Retinal pigment epithelial cell (primary cell): ENCODE results near the gene DBR1.
"Not testable (repeated sequence)": the region's sequence is repeated elsewhere in the genome, so short reads cannot be mapped to it uniquely, and the experiment has no call there.

ENCODE experiments used
- DNase-seq: peaks from one replicate; pipeline ENCODE4 v3.0.0-alpha.2; 2010; ENCODE audit warnings: low read depth
- H3K4me3 ChIP-seq: 2 replicates; pipeline ENCODE4 v1.5.1; 2011; ENCODE audit warnings: mild to moderate bottlenecking, low read length, control low read depth, moderate library complexity
- CTCF ChIP-seq: conservative IDR thresholded peaks from 2 replicates; pipeline ENCODE4 v1.5.1; 2011; ENCODE audit warnings: low read depth, low read length, control low read depth, inconsistent platforms

The DBR1 gene

DNA sequence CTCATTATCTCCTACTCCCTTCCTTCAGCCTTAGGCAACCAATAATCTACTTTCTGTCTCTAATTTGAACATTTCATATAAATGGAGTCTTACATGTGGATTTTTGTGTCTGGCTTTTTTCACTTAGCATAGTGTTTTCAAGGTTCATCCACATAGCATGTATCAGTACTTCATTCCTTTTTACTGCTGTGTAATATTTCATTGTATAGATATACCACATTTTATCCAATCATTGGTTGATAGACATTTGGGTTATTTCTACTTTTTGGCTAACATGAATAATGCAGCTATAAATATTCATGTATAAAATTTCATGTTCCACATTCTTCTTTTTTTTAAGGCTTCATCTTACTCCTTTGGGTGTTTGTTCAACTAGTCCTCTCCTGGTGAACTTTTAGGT lies 20.2 kb downstream of the DBR1 start:
- TF ChIP-seq CTCF, result no peak
- no peak for DNase-seq
- no peak overlapping the region for H3K4me3 ChIP-seq

DNA sequence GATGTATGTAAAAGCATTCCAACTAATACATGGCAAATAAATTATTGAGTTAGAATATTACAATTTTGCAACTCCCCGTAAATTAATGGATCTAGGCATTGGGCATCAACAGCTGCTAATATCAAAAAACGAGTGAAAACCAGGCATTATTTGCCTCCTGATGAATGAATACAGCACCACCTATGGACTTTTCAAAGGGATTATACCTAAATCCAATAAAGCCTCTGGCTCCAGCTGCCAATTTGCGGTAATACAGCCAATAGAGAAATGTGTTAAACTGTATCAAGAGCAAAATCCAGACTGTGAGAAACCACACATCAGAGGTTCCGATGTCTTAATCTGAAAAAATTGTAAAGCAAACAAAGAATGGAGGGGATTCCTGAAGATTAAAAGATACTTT lies 26.2 kb downstream of the DBR1 start:
- peak; percentile 17 for DNase-seq
- peak; percentile 22 for TF ChIP-seq CTCF
- no peak overlapping the region for H3K4me3 ChIP-seq

DNA sequence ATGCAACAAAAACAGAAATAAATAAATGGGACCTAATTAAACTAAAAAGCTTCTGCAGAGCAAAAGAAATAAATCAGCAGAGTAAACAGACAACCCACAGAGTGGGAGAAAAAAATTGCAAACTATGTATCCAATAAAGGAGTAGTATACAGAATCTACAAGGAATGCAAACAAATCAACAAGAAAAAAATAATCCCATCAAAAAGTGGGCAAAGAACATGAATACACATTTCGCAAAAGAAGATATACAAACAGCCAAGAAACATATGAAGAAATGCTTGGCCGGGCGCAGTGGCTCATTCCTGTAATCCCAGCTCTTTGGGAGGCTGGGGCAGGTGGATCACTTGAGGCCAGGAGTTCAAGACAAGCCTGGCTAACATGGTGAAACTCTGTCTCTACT lies 32.5 kb downstream of the DBR1 start:
- not testable (repeated sequence) for DNase-seq, H3K4me3 ChIP-seq

DNA sequence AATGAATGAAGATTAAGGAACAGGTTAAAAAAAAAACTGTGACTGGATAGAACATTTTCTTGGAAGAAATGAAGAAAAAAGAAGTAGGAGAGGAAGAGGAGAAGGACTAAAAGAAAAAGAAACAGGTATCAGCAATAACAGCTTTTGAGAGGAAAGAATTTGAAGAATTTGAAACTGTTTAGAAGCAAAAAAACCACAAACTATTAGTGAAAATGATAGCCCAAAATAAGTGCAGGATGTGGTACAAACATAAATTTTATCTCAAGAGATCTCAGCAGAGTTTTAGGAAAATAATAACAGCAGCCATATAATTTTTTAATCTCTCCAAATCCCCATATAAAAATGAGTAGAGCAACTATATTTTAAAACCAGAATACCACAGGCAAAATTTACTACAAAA lies 33.8 kb downstream of the DBR1 start:
- no peak for TF ChIP-seq CTCF
- no peak for DNase-seq
- H3K4me3 ChIP-seq, result no peak overlapping the region

DNA sequence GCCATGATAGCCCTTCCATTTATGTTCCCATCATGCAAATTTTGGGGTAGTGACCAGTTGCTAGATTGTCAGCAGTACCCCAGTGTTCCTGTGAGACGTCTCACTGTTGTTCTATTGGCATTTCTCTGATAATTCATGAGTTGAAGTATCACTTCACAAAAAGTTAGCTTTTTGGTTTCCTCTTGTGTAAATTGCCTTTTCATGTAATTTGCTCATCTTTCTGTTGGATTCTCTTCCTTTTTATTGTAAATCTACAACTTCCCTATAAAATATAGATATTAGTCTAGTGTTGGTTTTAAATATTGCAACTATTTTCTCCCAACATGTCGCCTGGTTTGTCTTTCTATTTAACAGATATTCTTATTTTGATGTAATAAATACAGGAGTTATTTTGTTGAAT lies 35.0 kb downstream of the DBR1 start:
- no peak for DNase-seq
- no peak for TF ChIP-seq CTCF
- H3K4me3 ChIP-seq, result no peak overlapping the region

DNA sequence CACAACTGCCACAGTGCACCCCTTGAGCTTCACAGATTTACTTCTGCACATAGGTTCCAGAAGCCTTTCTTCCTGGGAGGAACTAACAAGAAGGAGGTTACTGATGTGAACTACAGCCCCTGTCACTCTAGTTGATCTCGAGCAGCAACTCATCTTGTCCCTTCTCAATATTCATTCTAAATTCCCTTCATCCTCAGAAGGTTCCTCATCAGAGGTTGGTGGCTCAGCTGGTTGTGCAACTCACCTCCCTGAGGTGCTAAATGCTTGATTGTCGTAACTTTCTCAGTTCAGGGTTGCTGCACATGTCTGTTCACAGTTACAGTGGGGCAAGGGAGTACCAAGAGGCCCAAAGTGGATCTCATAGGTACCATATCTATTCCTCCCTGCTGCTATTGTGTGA lies 36.9 kb downstream of the DBR1 start:
- no peak for TF ChIP-seq CTCF
- no peak for DNase-seq
- no peak overlapping the region for H3K4me3 ChIP-seq

DNA sequence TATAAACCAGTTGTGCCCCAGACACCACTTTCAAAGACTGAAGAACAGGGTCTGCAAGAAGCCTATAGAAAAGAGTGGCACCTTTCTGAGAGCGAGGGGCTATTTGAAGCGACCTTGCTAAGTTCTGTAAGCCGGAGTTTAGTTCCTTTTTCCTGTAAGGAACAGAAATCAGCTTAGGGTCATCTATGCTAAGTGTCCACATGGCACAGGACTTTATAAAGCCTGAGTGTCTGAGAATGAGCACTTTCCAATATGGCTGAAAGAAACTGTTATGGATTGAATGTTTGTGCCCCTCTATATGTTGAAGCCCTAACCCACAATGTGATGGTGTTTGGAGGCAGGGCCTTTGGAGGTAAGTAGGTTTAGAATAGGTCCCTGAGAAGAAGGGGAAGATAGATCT lies 38.5 kb downstream of the DBR1 start:
- no peak overlapping the region for H3K4me3 ChIP-seq
- DNase-seq, result no peak
- no peak for TF ChIP-seq CTCF

DNA sequence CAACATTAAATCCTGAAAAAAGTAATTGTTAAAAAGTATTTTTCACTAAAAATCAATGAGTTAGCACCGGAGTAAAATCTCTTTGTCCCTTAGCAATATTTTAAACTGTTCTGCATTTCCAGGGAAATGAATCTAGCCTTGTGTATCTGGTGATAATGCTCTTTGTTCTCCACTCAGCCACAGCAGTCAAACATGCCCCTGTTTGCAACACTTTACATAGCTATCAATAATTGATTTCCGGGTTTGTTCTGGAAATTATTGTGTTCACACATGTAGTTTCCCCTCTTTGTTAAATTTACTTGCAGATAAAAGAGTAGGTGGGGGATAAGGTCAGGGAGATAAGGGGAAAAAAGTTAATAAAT lies 38.9 kb downstream of the DBR1 start:
- no peak for DNase-seq
- no peak for TF ChIP-seq CTCF
- H3K4me3 ChIP-seq, result no peak overlapping the region
